HCT116 (cell line): Measurements from ENCODE around the gene SYNE3. TPM values are rescaled to one million over a fixed set of nuclear protein-coding genes. Genes with fewer than 3 reads are reported as not detected.

Experiments used
- ATAC-seq: fragments of 200-7000 bp; cut with Tn5 transposase; 2 replicates; pipeline ENCODE4 v1.9.1; 2020; ENCODE audit warnings: mild to moderate bottlenecking, moderate library complexity
- BruUV-seq: library from RNA; stranded (reverse); fragments of 400-500 nt; replicated peaks from 2 replicates; lab custom pipeline; 2021; lab: Mats Ljungman, UMichigan
- CTCF ChIA-PET: fragments of 300-600 bp; sonication (Branson Sonifier 250); formaldehyde crosslinking; loops from one replicate; lab custom pipeline; 2021; ENCODE audit warnings: antibody characterized with exemption; lab: Charles Lee
- POLR2A ChIA-PET: fragments of 300-600, 350-600 bp; sonication (Branson Sonifier 250); formaldehyde crosslinking; loops from one replicate; lab custom pipeline; 2021; ENCODE audit warnings: antibody characterized with exemption; lab: Charles Lee
- RAD21 ChIA-PET, 2 experiments: fragments of 300-600 bp; sonication (Branson Sonifier 250); formaldehyde crosslinking; loops; one replicate each; lab custom pipeline; 2023; ENCODE audit warnings: low total read pairs in 2 of 2; ENCODE audit not compliant: uncharacterized antibody in 2 of 2, unreplicated experiment in 2 of 2, low non-redundant PET in 1 of 2; lab: Charles Lee
- DNase-seq: peaks from one replicate; pipeline ENCODE4 v3.0.0-alpha.2; 2010; ENCODE audit warnings: low read depth, low spot score
- H2AFZ ChIP-seq: fragments of 200-600 bp; shearing (Covaris generic), sonication (generic); 2 replicates; pipeline ENCODE4 v1.6.1; 2017; ENCODE audit warnings: low read depth, mixed run types, mixed read lengths, antibody characterized with exemption, low read length; ENCODE audit not compliant: poor library complexity, severe bottlenecking
- H3K27ac ChIP-seq: 2 replicates; pipeline ENCODE4 v1.5.1; 2012; ENCODE audit warnings: low read depth, low read length
- H3K27me3 ChIP-seq: fragments of 200-600 bp; sonication (generic); 2 replicates; pipeline ENCODE4 v1.6.1; 2016; ENCODE audit warnings: mixed run types, low read length, mixed read lengths; ENCODE audit not compliant: insufficient read depth
- H3K36me3 ChIP-seq, 2 experiments: fragments of 200-500 bp in 1 of 2; fragments of 200-600 bp in 1 of 2; sonication (Bioruptor generic) in 1 of 2; sonication (generic) in 1 of 2; 2 replicates each; pipeline versions ENCODE4 v1.5.1 to v1.6.1; 2014 to 2016; ENCODE audit warnings: low read length in 2 of 2, inconsistent platforms in 1 of 2, mixed read lengths in 1 of 2, mixed run types in 1 of 2; ENCODE audit not compliant: insufficient read depth in 2 of 2, control insufficient read depth in 1 of 2
- H3K4me1 ChIP-seq, 2 experiments: fragments of 200-600 bp in 1 of 2; sonication (generic) in 1 of 2; 2 replicates each; pipeline versions ENCODE4 v1.5.1 to v1.6.1; 2012 to 2017; ENCODE audit warnings: low read length in 2 of 2, inconsistent platforms in 1 of 2, mild to moderate bottlenecking in 1 of 2, mixed read lengths in 1 of 2, mixed run types in 1 of 2, moderate library complexity in 1 of 2; ENCODE audit not compliant: insufficient read depth in 2 of 2, control insufficient read depth in 1 of 2
- H3K4me2 ChIP-seq: fragments of 200-600 bp; sonication (generic); 2 replicates; pipeline ENCODE4 v1.6.1; 2017; ENCODE audit warnings: mixed run types, low read length, mixed read lengths
- H3K4me3 ChIP-seq, 2 experiments: fragments of 200-600 bp in 1 of 2; sonication (generic) in 1 of 2; replicated peaks in 1 of 2; 2 replicates each; pipeline ENCODE4 v1.5.1; 2011 to 2016; ENCODE audit warnings: low read length in 2 of 2, control low read depth in 1 of 2, low read depth in 1 of 2, mild to moderate bottlenecking in 1 of 2, mixed read lengths in 1 of 2, mixed run types in 1 of 2
- H3K79me2 ChIP-seq: fragments of 200-600 bp; sonication (generic); 2 replicates; pipeline ENCODE4 v1.6.1; 2017; ENCODE audit warnings: mild to moderate bottlenecking, mixed run types, low read length, moderate library complexity, mixed read lengths; ENCODE audit not compliant: insufficient read depth
- H3K9ac ChIP-seq: fragments of 200-600 bp; sonication (generic); 2 replicates; pipeline ENCODE4 v1.6.1; 2016; ENCODE audit warnings: low read length, mixed read lengths
- H3K9me2 ChIP-seq: fragments of 200-600 bp; sonication (generic), shearing (Covaris generic); 2 replicates; pipeline ENCODE4 v1.6.1; 2017; ENCODE audit warnings: mixed run types, mild to moderate bottlenecking, moderate library complexity; ENCODE audit not compliant: insufficient read depth
- H3K9me3 ChIP-seq, 2 experiments: fragments of 200-500 bp in 1 of 2; fragments of 200-600 bp in 1 of 2; sonication (Bioruptor generic) in 1 of 2; sonication (generic) in 1 of 2; 2 replicates each; pipeline ENCODE4 v1.6.1; 2014 to 2017; ENCODE audit warnings: low read length in 2 of 2, mixed read lengths in 2 of 2, inconsistent platforms in 1 of 2, low read depth in 1 of 2, mild to moderate bottlenecking in 1 of 2, mixed run types in 1 of 2, moderate library complexity in 1 of 2; ENCODE audit not compliant: control insufficient read depth in 1 of 2, insufficient read depth in 1 of 2
- H4K20me1 ChIP-seq: fragments of 200-600 bp; sonication (generic), shearing (Covaris generic); 2 replicates; pipeline ENCODE4 v1.6.1; 2017; ENCODE audit warnings: mixed run types, mild to moderate bottlenecking, moderate library complexity; ENCODE audit not compliant: insufficient read depth
- CEBPB ChIP-seq: IDR thresholded peaks from 2 replicates; pipeline ENCODE4 v1.6.1; 2012; ENCODE audit warnings: low read depth
- EGR1 ChIP-seq: IDR thresholded peaks from 2 replicates; pipeline ENCODE4 v1.6.1; 2012; ENCODE audit warnings: low read depth
- EZH2 ChIP-seq: fragments of 200-600 bp; sonication (generic); IDR thresholded peaks from 2 replicates; pipeline ENCODE4 v1.6.1; 2017; ENCODE audit warnings: antibody characterized with exemption, mixed run types
- EZH2phosphoT487 ChIP-seq: fragments of 200-600 bp; IDR thresholded peaks from 2 replicates; pipeline ENCODE4 v1.6.1; 2018; ENCODE audit warnings: antibody characterized with exemption, borderline replicate concordance
- JUND ChIP-seq: IDR thresholded peaks from 2 replicates; pipeline ENCODE4 v1.6.1; 2012
- SIN3A ChIP-seq: IDR thresholded peaks from 2 replicates; pipeline ENCODE4 v1.6.1; 2012; ENCODE audit warnings: low read depth
- SP1 ChIP-seq: IDR thresholded peaks from 2 replicates; pipeline ENCODE4 v1.6.1; 2012; ENCODE audit warnings: low read depth
- SRF ChIP-seq: IDR thresholded peaks from 2 replicates; pipeline ENCODE4 v1.6.1; 2012; ENCODE audit warnings: low read depth
- TCF7L2 ChIP-seq: IDR thresholded peaks from 2 replicates; pipeline ENCODE4 v1.7.0; 2011; ENCODE audit warnings: borderline replicate concordance, inconsistent platforms; ENCODE audit not compliant: insufficient read depth, insufficient read length; ENCODE audit errors: extremely low read depth
- ZFX ChIP-seq: fragments of 450-650 bp; IDR thresholded peaks from 2 replicates; pipeline ENCODE4 v1.6.1; 2017
- intact Hi-C: fragments of 100-400 bp; cut with micrococcal nuclease; formaldehyde crosslinking; loops from 2 replicates; pipeline ENCODE4 v1.10.0; 2022
- total RNA-seq: library from RNA; stranded (reverse); gene quantifications from one replicate; pipeline ENCODE4 v1.2.1, GENCODE V29; 2021; ENCODE audit not compliant: unreplicated experiment
- TF ChIP-seq, protein P1 (sequence below): IDR thresholded peaks from 2 replicates; pipeline ENCODE4 v1.6.1; 2012
- TF ChIP-seq, protein P2 (sequence below): IDR thresholded peaks from 2 replicates; pipeline ENCODE4 v1.6.1; 2011; ENCODE audit warnings: mild to moderate bottlenecking, low read length, moderate library complexity; ENCODE audit not compliant: insufficient replicate concordance; ENCODE audit errors: extremely low read depth
- TF ChIP-seq, protein P3 (sequence below): IDR thresholded peaks from 2 replicates; pipeline ENCODE4 v1.6.1; 2012
- TF ChIP-seq, protein P4 (sequence below): IDR thresholded peaks from 2 replicates; pipeline ENCODE4 v1.6.1; 2012; ENCODE audit warnings: low read depth

SYNE3 gene
- total RNA-seq, 1 experiment from 2014 or later: 3.6 TPM

DNA sequence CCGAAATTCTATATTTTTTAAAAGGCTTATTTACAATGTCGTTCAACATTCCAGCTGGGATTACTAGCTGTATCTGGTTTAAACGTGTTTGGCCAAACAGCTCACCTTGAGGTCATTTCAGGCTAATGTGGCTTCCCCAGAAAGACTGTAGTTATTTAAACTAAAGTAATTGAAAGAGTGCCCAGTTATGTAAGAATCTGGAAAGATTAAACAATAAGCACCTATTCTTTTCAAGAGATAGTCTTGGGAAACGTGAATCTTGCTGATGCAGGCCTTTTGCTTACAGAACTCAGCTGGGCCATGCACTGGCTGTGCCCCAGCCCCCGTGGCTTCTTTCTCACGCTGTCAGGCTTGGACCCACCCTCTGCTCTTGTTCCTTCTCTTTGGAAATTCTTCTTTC is 42.8 kb upstream of the SYNE3 start:
- Histone ChIP-seq H3K27me3 (no peaks in the 10 kb centered on the region), H3K4me2 (no peak overlapping the region), H3K9me3 (no peaks in the 10 kb centered on the region), H3K9ac (no peak overlapping the region), H3K4me1 (no peaks in the 10 kb centered on the region), H3K9me2 (no peaks in the 10 kb centered on the region), H3K36me3 (no peaks in the 10 kb centered on the region), H2AFZ (no peak overlapping the region), H4K20me1 (no peaks in the 10 kb centered on the region), H3K79me2 (no peaks in the 10 kb centered on the region), H3K4me3 (no peak overlapping the region)
- no peak for DNase-seq
- POLR2A ChIA-PET: no interaction called here
- RAD21 ChIA-PET: no interaction called here
- intact Hi-C loops: no loop called here
- no TSS peak for BruUV-seq
- no peak for ATAC-seq
- TF ChIP-seq CEBPB (no peak), EGR1 (no peak), EZH2 (no peak), ZFX (no peak), TCF7L2 (no peak), JUND (no peak), SRF (no peak), SP1 (no peak), EZH2phosphoT487 (no peak), SIN3A (no peak)
- TF ChIP-seq, protein P1, sequence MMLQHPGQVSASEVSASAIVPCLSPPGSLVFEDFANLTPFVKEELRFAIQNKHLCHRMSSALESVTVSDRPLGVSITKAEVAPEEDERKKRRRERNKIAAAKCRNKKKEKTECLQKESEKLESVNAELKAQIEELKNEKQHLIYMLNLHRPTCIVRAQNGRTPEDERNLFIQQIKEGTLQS: no peak
- TF ChIP-seq, protein P2, sequence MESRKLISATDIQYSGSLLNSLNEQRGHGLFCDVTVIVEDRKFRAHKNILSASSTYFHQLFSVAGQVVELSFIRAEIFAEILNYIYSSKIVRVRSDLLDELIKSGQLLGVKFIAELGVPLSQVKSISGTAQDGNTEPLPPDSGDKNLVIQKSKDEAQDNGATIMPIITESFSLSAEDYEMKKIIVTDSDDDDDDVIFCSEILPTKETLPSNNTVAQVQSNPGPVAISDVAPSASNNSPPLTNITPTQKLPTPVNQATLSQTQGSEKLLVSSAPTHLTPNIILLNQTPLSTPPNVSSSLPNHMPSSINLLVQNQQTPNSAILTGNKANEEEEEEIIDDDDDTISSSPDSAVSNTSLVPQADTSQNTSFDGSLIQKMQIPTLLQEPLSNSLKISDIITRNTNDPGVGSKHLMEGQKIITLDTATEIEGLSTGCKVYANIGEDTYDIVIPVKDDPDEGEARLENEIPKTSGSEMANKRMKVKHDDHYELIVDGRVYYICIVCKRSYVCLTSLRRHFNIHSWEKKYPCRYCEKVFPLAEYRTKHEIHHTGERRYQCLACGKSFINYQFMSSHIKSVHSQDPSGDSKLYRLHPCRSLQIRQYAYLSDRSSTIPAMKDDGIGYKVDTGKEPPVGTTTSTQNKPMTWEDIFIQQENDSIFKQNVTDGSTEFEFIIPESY: no peak
- TF ChIP-seq, protein P3, sequence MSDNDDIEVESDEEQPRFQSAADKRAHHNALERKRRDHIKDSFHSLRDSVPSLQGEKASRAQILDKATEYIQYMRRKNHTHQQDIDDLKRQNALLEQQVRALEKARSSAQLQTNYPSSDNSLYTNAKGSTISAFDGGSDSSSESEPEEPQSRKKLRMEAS: no peak
- TF ChIP-seq, protein P4, sequence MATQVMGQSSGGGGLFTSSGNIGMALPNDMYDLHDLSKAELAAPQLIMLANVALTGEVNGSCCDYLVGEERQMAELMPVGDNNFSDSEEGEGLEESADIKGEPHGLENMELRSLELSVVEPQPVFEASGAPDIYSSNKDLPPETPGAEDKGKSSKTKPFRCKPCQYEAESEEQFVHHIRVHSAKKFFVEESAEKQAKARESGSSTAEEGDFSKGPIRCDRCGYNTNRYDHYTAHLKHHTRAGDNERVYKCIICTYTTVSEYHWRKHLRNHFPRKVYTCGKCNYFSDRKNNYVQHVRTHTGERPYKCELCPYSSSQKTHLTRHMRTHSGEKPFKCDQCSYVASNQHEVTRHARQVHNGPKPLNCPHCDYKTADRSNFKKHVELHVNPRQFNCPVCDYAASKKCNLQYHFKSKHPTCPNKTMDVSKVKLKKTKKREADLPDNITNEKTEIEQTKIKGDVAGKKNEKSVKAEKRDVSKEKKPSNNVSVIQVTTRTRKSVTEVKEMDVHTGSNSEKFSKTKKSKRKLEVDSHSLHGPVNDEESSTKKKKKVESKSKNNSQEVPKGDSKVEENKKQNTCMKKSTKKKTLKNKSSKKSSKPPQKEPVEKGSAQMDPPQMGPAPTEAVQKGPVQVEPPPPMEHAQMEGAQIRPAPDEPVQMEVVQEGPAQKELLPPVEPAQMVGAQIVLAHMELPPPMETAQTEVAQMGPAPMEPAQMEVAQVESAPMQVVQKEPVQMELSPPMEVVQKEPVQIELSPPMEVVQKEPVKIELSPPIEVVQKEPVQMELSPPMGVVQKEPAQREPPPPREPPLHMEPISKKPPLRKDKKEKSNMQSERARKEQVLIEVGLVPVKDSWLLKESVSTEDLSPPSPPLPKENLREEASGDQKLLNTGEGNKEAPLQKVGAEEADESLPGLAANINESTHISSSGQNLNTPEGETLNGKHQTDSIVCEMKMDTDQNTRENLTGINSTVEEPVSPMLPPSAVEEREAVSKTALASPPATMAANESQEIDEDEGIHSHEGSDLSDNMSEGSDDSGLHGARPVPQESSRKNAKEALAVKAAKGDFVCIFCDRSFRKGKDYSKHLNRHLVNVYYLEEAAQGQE: no peak
- TF ChIP-seq, all 23 proteins: peak for 0
- CTCF ChIA-PET: interaction anchor here (0.6 to 3.4 kb wide), 8 partner anchors 9 to 539 kb away, joined by 3 to 26 read pairs (median 5); no protein-coding TSS in a partner anchor
- no peak overlapping the region for H3K27ac ChIP-seq
